Neural cell (in vitro differentiated cells): ENCODE data around the gene COMP. TPM values are rescaled to one million over a fixed set of nuclear protein-coding genes. Genes with fewer than 3 reads are reported as not detected.

Experiments used
- H2AFZ ChIP-seq: fragments of 200-600, 300-800 bp; sonication (generic), shearing (Covaris generic); 2 replicates; pipeline ENCODE4 v1.6.0; 2014; ENCODE audit warnings: low read depth, mild to moderate bottlenecking, antibody characterized with exemption, low read length, moderate library complexity
- H3F3A ChIP-seq: fragments of 200-600 bp; shearing (Covaris generic); 2 replicates; pipeline ENCODE4 v1.6.1; 2016; ENCODE audit warnings: mild to moderate bottlenecking, moderate library complexity, mixed read lengths, antibody characterized with exemption, low read length; ENCODE audit not compliant: insufficient read depth, poor library complexity, severe bottlenecking
- H3K27ac ChIP-seq: fragments of 200-600, 300-800 bp; sonication (generic), shearing (Covaris generic); 2 replicates; pipeline ENCODE4 v1.5.1; 2014; ENCODE audit warnings: mild to moderate bottlenecking, low read length, moderate library complexity
- H3K27me3 ChIP-seq: fragments of 300-800, 200-600 bp; sonication (generic), shearing (Covaris generic); 2 replicates; pipeline ENCODE4 v1.6.0; 2014; ENCODE audit warnings: mild to moderate bottlenecking, low read depth, low read length, moderate library complexity; ENCODE audit not compliant: insufficient read depth
- H3K36me3 ChIP-seq: fragments of 300-800, 200-600 bp; sonication (generic), shearing (Covaris generic); 2 replicates; pipeline ENCODE4 v1.5.1; 2014; ENCODE audit warnings: mild to moderate bottlenecking, antibody characterized with exemption, low read length, moderate library complexity; ENCODE audit not compliant: insufficient read depth
- H3K4me2 ChIP-seq: fragments of 300-800, 200-600 bp; sonication (generic), shearing (Covaris generic); 2 replicates; pipeline ENCODE4 v1.6.0; 2014; ENCODE audit warnings: mild to moderate bottlenecking, low read length
- H3K4me3 ChIP-seq: fragments of 300-800, 200-600 bp; sonication (generic), shearing (Covaris generic); 2 replicates; pipeline ENCODE4 v1.5.1; 2014; ENCODE audit warnings: mild to moderate bottlenecking, low read length, moderate library complexity
- H3K79me2 ChIP-seq: fragments of 200-600 bp; shearing (Covaris generic); replicated peaks from 2 replicates; pipeline ENCODE4 v1.6.0; 2014; ENCODE audit warnings: mild to moderate bottlenecking, low read length, moderate library complexity; ENCODE audit not compliant: insufficient read depth
- H3K9ac ChIP-seq: fragments of 300-800, 200-600 bp; sonication (generic), shearing (Covaris generic); 2 replicates; pipeline ENCODE4 v1.6.1; 2016; ENCODE audit warnings: mild to moderate bottlenecking, low read length, mixed read lengths
- H3K9me2 ChIP-seq: fragments of 200-600 bp; shearing (Covaris generic); 2 replicates; pipeline ENCODE4 v1.6.1; 2016; ENCODE audit warnings: mild to moderate bottlenecking, low read length, mixed read lengths; ENCODE audit not compliant: insufficient read depth
- H3K9me3 ChIP-seq: fragments of 200-600, 300-800 bp; sonication (generic), shearing (Covaris generic); 2 replicates; pipeline ENCODE4 v1.6.1; 2016; ENCODE audit warnings: mild to moderate bottlenecking, mixed run types, low read length, moderate library complexity, mixed read lengths
- H4K20me1 ChIP-seq: fragments of 200-600 bp; shearing (Covaris generic); 2 replicates; pipeline ENCODE4 v1.6.1; 2016; ENCODE audit warnings: mild to moderate bottlenecking, mixed run types; ENCODE audit not compliant: insufficient read depth
- EP300 ChIP-seq: fragments of 450-650 bp; conservative IDR thresholded peaks from 2 replicates; pipeline ENCODE4 v1.6.1; 2014; ENCODE audit warnings: antibody characterized with exemption, mild to moderate bottlenecking, moderate library complexity; ENCODE audit not compliant: poor library complexity, severe bottlenecking
- EZH2 ChIP-seq: fragments of 200-600, 300-800 bp; shearing (Covaris generic), sonication (generic); IDR thresholded peaks from 2 replicates; pipeline ENCODE4 v1.6.1; 2014; ENCODE audit warnings: antibody characterized with exemption, low read length, borderline replicate concordance, mild to moderate bottlenecking; ENCODE audit not compliant: insufficient read depth, poor library complexity, severe bottlenecking
- MXI1 ChIP-seq: fragments of 450-650 bp; conservative IDR thresholded peaks from 2 replicates; pipeline ENCODE4 v1.6.1; 2014; ENCODE audit warnings: antibody characterized with exemption, mild to moderate bottlenecking; ENCODE audit not compliant: poor library complexity, severe bottlenecking
- POLR2AphosphoS5 ChIP-seq: IDR thresholded peaks from 2 replicates; pipeline ENCODE4 v1.6.1; 2012
- RAD21 ChIP-seq: fragments of 450-650 bp; conservative IDR thresholded peaks from 2 replicates; pipeline ENCODE4 v1.6.1; 2014; ENCODE audit warnings: antibody characterized with exemption, mild to moderate bottlenecking, moderate library complexity
- REST ChIP-seq: IDR thresholded peaks from 2 replicates; pipeline ENCODE4 v1.6.1; 2012; ENCODE audit warnings: borderline replicate concordance
- SMC3 ChIP-seq: fragments of 450-650 bp; conservative IDR thresholded peaks from 2 replicates; pipeline ENCODE4 v1.6.1; 2014; ENCODE audit warnings: antibody characterized with exemption, mild to moderate bottlenecking, moderate library complexity; ENCODE audit not compliant: poor library complexity
- TAF1 ChIP-seq: IDR thresholded peaks from 2 replicates; pipeline ENCODE4 v1.6.1; 2012; ENCODE audit warnings: low read depth
- polyA plus RNA-seq: library from polyadenylated mRNA; depleted of rRNA; stranded (reverse); fragments of >200 nt; gene quantifications from 2 replicates; pipeline ENCODE4 v1.2.3, GENCODE V29; 2014
- TF ChIP-seq, protein P1 (sequence below): fragments of 450-650 bp; IDR thresholded peaks from 2 replicates; pipeline ENCODE4 v1.5.1; 2014; ENCODE audit warnings: antibody characterized with exemption, mild to moderate bottlenecking, moderate library complexity; ENCODE audit not compliant: poor library complexity, severe bottlenecking

Gene COMP
- polyA plus RNA-seq, 1 donor from 2014 or later, result not detected

DNA sequence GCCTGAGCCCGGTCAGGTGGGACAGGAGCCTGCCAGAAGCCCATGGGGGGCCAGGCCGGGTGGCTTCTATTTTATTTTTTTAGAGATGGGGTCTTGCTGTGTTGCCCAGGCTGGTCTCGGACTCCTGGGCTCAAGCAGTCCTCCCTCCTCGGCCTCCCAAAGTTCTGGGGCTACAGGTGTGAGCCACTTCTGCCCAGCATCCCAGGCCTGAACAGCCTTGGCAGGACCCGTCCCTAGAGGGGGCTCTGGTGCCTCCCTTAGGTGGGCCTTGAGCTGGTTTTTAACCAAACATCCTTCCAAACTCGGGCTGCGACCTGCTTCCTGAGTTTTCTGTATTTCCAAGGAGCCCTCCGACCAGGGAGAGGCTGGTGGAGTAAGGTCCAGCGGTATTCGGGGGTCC lies 10.5 kb downstream of the COMP start:
- Histone ChIP-seq H3K4me2 (no peak overlapping the region), H4K20me1 (no peaks in the 10 kb centered on the region), H3F3A (no peaks in the 10 kb centered on the region), H3K27me3 (peaks cover 13% of the 10 kb centered on the region), H3K9me3 (no peaks in the 10 kb centered on the region), H2AFZ (no peak overlapping the region), H3K27ac (no peak overlapping the region), H3K36me3 (no peaks in the 10 kb centered on the region), H3K9me2 (no peaks in the 10 kb centered on the region), H3K4me3 (no peak overlapping the region), H3K79me2 (no peaks in the 10 kb centered on the region), H3K9ac (no peak overlapping the region)
- TF ChIP-seq REST (no peak), TAF1 (no peak), RAD21 (no peak), POLR2AphosphoS5 (no peak), EP300 (no peak), MXI1 (no peak), SMC3 (no peak)
- TF ChIP-seq, protein P1, sequence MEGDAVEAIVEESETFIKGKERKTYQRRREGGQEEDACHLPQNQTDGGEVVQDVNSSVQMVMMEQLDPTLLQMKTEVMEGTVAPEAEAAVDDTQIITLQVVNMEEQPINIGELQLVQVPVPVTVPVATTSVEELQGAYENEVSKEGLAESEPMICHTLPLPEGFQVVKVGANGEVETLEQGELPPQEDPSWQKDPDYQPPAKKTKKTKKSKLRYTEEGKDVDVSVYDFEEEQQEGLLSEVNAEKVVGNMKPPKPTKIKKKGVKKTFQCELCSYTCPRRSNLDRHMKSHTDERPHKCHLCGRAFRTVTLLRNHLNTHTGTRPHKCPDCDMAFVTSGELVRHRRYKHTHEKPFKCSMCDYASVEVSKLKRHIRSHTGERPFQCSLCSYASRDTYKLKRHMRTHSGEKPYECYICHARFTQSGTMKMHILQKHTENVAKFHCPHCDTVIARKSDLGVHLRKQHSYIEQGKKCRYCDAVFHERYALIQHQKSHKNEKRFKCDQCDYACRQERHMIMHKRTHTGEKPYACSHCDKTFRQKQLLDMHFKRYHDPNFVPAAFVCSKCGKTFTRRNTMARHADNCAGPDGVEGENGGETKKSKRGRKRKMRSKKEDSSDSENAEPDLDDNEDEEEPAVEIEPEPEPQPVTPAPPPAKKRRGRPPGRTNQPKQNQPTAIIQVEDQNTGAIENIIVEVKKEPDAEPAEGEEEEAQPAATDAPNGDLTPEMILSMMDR, result no peak

- no peaks in the 10 kb centered on the region for H3K36me3 ChIP-seq
- H3K27me3 ChIP-seq, result peaks cover 9% of the 10 kb centered on the region
- H4K20me1 ChIP-seq, result no peaks in the 10 kb centered on the region
- no peak overlapping the region for H2AFZ ChIP-seq
- no peak overlapping the region for H3K4me3 ChIP-seq
- H3K9ac ChIP-seq, result no peak overlapping the region
- no peaks in the 10 kb centered on the region for H3K79me2 ChIP-seq
- no peaks in the 10 kb centered on the region for H3K9me2 ChIP-seq
- H3K4me2 ChIP-seq, result no peak overlapping the region
- no peaks in the 10 kb centered on the region for H3K9me3 ChIP-seq
- TF ChIP-seq SMC3, result no peak
- no peak for TF ChIP-seq EZH2
- TF ChIP-seq MXI1, result no peak
- TF ChIP-seq EP300, result no peak
- TF ChIP-seq, protein P1, result no peak
- TF ChIP-seq REST, result no peak
- TF ChIP-seq POLR2AphosphoS5, result no peak
- no peak for TF ChIP-seq RAD21
- TF ChIP-seq TAF1, result no peak
- H3K27ac ChIP-seq, result no peak overlapping the region
- no peaks in the 10 kb centered on the region for H3F3A ChIP-seq
Observed at GRCh38 chr19:18780081-18780480, 11.0 kb downstream of the COMP start.
